ENCODE data around the gene GREB1. TPM values are rescaled to one million over a fixed set of nuclear protein-coding genes. Genes with fewer than 3 reads are reported as not detected.

Gene GREB1
- total RNA-seq, 4 donors from 2014 or later = 3.1 to 8.8 (median 6.5) TPM

GRCh38 chr2:11628675-11629074 is 94.8 kb downstream of the GREB1 start:
- H3K4me3 ChIP-seq = no peak overlapping the region
- no peak for ATAC-seq
- 67 to 71% methylated on average over 1 to 5 of the region's 9 CpGs for WGBS, 2 donors (ENCODE audit: low coverage in 1 of 2)

GRCh38 chr2:11629215-11629614 is 95.4 kb downstream of the GREB1 start:
- H3K36me3 ChIP-seq = peaks cover 0 to 47% of the 10 kb centered on the region in 2 donors
- no peaks in the 10 kb centered on the region for H3K27me3 ChIP-seq
- H3K4me3 ChIP-seq = no peak overlapping the region
- no peaks in the 10 kb centered on the region for H3K4me1 ChIP-seq
- no peak for ATAC-seq
- H3K27ac ChIP-seq = no peak overlapping the region
- H3K9me3 ChIP-seq = peaks cover 0 to 16% (median 0%) of the 10 kb centered on the region in 3 donors
- no peak for TF ChIP-seq POLR2AphosphoS5 (IDR thresholded peaks at IDR 0.05)
- no peak for TF ChIP-seq POLR2A (IDR thresholded peaks at IDR 0.05)
- TF ChIP-seq EP300 (IDR thresholded peaks at IDR 0.05) = no peak
- TF ChIP-seq, protein P1, sequence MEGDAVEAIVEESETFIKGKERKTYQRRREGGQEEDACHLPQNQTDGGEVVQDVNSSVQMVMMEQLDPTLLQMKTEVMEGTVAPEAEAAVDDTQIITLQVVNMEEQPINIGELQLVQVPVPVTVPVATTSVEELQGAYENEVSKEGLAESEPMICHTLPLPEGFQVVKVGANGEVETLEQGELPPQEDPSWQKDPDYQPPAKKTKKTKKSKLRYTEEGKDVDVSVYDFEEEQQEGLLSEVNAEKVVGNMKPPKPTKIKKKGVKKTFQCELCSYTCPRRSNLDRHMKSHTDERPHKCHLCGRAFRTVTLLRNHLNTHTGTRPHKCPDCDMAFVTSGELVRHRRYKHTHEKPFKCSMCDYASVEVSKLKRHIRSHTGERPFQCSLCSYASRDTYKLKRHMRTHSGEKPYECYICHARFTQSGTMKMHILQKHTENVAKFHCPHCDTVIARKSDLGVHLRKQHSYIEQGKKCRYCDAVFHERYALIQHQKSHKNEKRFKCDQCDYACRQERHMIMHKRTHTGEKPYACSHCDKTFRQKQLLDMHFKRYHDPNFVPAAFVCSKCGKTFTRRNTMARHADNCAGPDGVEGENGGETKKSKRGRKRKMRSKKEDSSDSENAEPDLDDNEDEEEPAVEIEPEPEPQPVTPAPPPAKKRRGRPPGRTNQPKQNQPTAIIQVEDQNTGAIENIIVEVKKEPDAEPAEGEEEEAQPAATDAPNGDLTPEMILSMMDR (IDR thresholded peaks at IDR 0.05) = no peak
- WGBS, 2 donors (ENCODE audit: low coverage in 1 of 2) = 96% methylated on average over 4 to 5 of the region's 11 CpGs

More at GRCh38 chr2:11628675-11629074, 94.8 kb downstream of the GREB1 start:
- H3K4me1 ChIP-seq = no peaks in the 10 kb centered on the region
- H3K36me3 ChIP-seq = peaks cover 0 to 42% of the 10 kb centered on the region in 2 donors
- no peak for TF ChIP-seq POLR2A (IDR thresholded peaks at IDR 0.05)
- no peak for TF ChIP-seq EP300 (IDR thresholded peaks at IDR 0.05)
- TF ChIP-seq, protein P1 (IDR thresholded peaks at IDR 0.05) = no peak
- H3K27me3 ChIP-seq = no peaks in the 10 kb centered on the region
- H3K9me3 ChIP-seq = peaks cover 0 to 16% (median 0%) of the 10 kb centered on the region in 3 donors
- no peak overlapping the region for H3K27ac ChIP-seq

DNA sequence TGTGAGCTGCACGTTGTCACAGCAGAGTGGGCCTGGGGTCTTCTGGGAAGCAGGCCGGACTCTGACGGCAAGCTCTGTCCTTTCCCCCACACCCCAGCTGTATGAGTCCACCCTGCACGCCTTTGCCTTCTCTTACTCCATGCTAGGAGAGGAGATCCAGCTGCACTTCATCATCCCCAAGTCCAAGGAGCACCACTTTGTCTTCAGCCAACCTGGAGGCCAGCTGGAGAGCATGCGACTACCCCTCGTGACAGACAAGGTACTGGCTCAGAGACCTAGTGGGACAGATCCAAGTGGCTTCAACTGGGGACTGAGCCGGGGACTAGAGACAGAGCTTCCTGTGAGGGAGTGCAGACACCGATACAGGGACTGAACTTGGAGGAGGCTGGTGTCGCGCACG is 96.0 kb downstream of the GREB1 start:
- no peak overlapping the region for H3K27ac ChIP-seq
- ATAC-seq = peak; percentile 67
- 67 to 73% methylated on average over 4 of the region's 11 CpGs for WGBS, 2 donors (ENCODE audit: low coverage in 1 of 2)

GRCh38 chr2:11630855-11631254 is 97.0 kb downstream of the GREB1 start:
- H3K36me3 ChIP-seq = peaks cover 0 to 46% of the 10 kb centered on the region in 2 donors
- peaks cover 0 to 16% (median 0%) of the 10 kb centered on the region in 3 donors for H3K9me3 ChIP-seq
- H3K27ac ChIP-seq = no peak overlapping the region
- no peak for ATAC-seq
- H3K4me1 ChIP-seq = no peaks in the 10 kb centered on the region
- no peaks in the 10 kb centered on the region for H3K27me3 ChIP-seq
- 80% methylated on average over 2 of the region's 4 CpGs; no CpG with 5 or more reads in 1 of the 2 donors for WGBS, 2 donors (ENCODE audit: low coverage in 1 of 2)
- no peak overlapping the region for H3K4me3 ChIP-seq
- TF ChIP-seq, protein P1 (IDR thresholded peaks at IDR 0.05) = no peak
- no peak for TF ChIP-seq POLR2AphosphoS5 (IDR thresholded peaks at IDR 0.05)
- no peak for TF ChIP-seq POLR2A (IDR thresholded peaks at IDR 0.05)
- TF ChIP-seq EP300 (IDR thresholded peaks at IDR 0.05) = no peak

More for the DNA sequence above, 96.0 kb downstream of the GREB1 start:
- TF ChIP-seq, protein P1 (IDR thresholded peaks at IDR 0.05) = no peak
- TF ChIP-seq EP300 (IDR thresholded peaks at IDR 0.05) (no peak), POLR2A (IDR thresholded peaks at IDR 0.05) (no peak), POLR2AphosphoS5 (IDR thresholded peaks at IDR 0.05) (no peak)
- Histone ChIP-seq H3K27me3 (no peaks in the 10 kb centered on the region), H3K9me3 (peaks cover 0 to 16% (median 0%) of the 10 kb centered on the region in 3 donors), H3K36me3 (peaks cover 0 to 49% of the 10 kb centered on the region in 2 donors), H3K4me3 (no peak overlapping the region), H3K4me1 (no peaks in the 10 kb centered on the region)

- Histone ChIP-seq H3K27ac (no peak overlapping the region), H3K36me3 (peaks cover 0 to 47% of the 10 kb centered on the region in 2 donors), H3K27me3 (no peaks in the 10 kb centered on the region), H3K9me3 (peaks cover 0 to 16% (median 0%) of the 10 kb centered on the region in 3 donors), H3K4me3 (no peak overlapping the region), H3K4me1 (no peaks in the 10 kb centered on the region)
- no peak for ATAC-seq
- WGBS, 2 donors (ENCODE audit: low coverage in 1 of 2) = 82 to 100% methylated on average over 1 to 5 of the region's 7 CpGs
- no peak for TF ChIP-seq EP300 (IDR thresholded peaks at IDR 0.05)
- no peak for TF ChIP-seq POLR2AphosphoS5 (IDR thresholded peaks at IDR 0.05)
- TF ChIP-seq, protein P1 (IDR thresholded peaks at IDR 0.05) = no peak
- no peak for TF ChIP-seq POLR2A (IDR thresholded peaks at IDR 0.05)
Observed at GRCh38 chr2:11631462-11631861, 97.6 kb downstream of the GREB1 start.

Data from gastroesophageal sphincter (tissue), 4 donors.